ENCODE data around the gene SETD2. TPM values are rescaled to one million over a fixed set of nuclear protein-coding genes. Genes with fewer than 3 reads are reported as not detected.

Gene SETD2
- total and polyA plus RNA-seq, 2 donors from 2014 or later, result 10.5 to 49.9 TPM

- TF ChIP-seq CTCF (IDR thresholded peaks at IDR 0.05; ENCODE audit: borderline replicate concordance, extremely low read depth, insufficient read depth), result no peak
- intact Hi-C loops (cut with DNase I), result loop anchor here (10.0 kb wide), 1 partner anchor 73 kb away; no protein-coding TSS in a partner anchor
- peak in 1 of 5 donors; percentile 69 for DNase-seq
- Histone ChIP-seq H3K36me3 (ENCODE audit: control insufficient read depth in 2 of 3, insufficient read depth in 3 of 3, low read length in 3 of 3) (peaks cover 0 to 30% (median 11%) of the 10 kb centered on the region in 3 donors), H3K4me3 (ENCODE audit: low read length in 3 of 3) (no peak overlapping the region), H3K4me1 (ENCODE audit: control insufficient read depth in 2 of 3, insufficient read depth in 2 of 3, low read depth in 1 of 3, low read length in 3 of 3) (peaks cover 0 to 4% (median 3%) of the 10 kb centered on the region in 3 donors), H3K27ac (ENCODE audit: low read depth in 2 of 2, low read length in 2 of 2) (no peak overlapping the region), H3K27me3 (ENCODE audit: control insufficient read depth, insufficient read depth, low read length) (no peaks in the 10 kb centered on the region), H3K9ac (ENCODE audit: low read length in 3 of 3) (no peak overlapping the region), H3K9me3 (ENCODE audit: control insufficient read depth in 2 of 3, insufficient read depth in 1 of 3, low read length in 3 of 3) (no peaks in the 10 kb centered on the region)
- no peak for FAIRE-seq
These were observed 166.3 kb downstream of the SETD2 start for GRCh38 chr3:46997453-46998091.

GRCh38 chr3:46996689-46997452, 167.0 kb downstream of the SETD2 start:
- peaks cover 0 to 28% (median 11%) of the 10 kb centered on the region in 3 donors for H3K36me3 ChIP-seq (ENCODE audit: control insufficient read depth in 2 of 3, insufficient read depth in 3 of 3, low read length in 3 of 3)
- H3K4me3 ChIP-seq (ENCODE audit: low read length in 3 of 3), result no peak overlapping the region
- intact Hi-C loops (cut with DNase I), result loop anchor here (10.0 kb wide), 1 partner anchor 72 kb away; no protein-coding TSS in a partner anchor
- no peaks in the 10 kb centered on the region for H3K27me3 ChIP-seq (ENCODE audit: control insufficient read depth, insufficient read depth, low read length)
- FAIRE-seq (no peak), DNase-seq (peak in 1 of 5 donors; percentile 65)
- no peak overlapping the region for H3K27ac ChIP-seq (ENCODE audit: low read depth in 2 of 2, low read length in 2 of 2)
- no peak overlapping the region for H3K9ac ChIP-seq (ENCODE audit: low read length in 3 of 3)
- TF ChIP-seq CTCF (IDR thresholded peaks at IDR 0.05; ENCODE audit: borderline replicate concordance, extremely low read depth, insufficient read depth), result no peak
- no peaks in the 10 kb centered on the region for H3K9me3 ChIP-seq (ENCODE audit: control insufficient read depth in 2 of 3, insufficient read depth in 1 of 3, low read length in 3 of 3)
- H3K4me1 ChIP-seq (ENCODE audit: control insufficient read depth in 2 of 3, insufficient read depth in 2 of 3, low read depth in 1 of 3, low read length in 3 of 3), result peaks cover 0 to 4% (median 3%) of the 10 kb centered on the region in 3 donors

DNA sequence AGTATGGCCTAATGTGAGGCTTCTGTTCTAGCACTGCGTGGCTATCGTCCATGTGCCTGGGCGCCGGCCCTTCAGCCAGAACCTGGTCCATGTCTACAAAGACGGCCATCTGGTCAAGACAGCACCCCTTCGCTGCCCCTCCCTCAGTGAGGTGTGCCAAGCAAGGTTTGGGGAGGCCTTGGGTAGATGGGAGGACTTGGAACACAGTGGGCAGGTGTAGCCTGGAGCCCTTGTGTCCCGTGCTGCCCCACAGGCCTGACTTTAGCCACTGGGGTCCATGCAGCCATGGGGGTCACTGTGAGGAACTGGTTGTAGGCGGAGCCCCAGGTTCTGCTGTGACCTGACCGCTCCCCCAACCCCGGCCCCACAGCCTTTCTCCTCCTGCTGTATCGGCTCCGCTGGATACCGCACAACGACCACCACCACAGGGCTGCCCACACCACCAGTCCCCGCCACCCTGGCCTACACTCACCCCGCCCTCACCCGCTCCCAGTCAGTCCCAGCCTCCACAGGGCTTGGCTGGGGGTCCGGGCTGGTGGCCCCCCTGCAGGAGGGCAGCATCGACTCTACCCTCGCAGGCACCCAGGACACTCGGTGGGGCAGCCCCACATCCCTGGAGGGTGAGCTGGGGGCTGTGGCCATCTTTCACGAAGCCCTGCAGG, 167.9 kb downstream of the SETD2 start:
- H3K27ac ChIP-seq (ENCODE audit: low read depth in 2 of 2, low read length in 2 of 2), result no peak overlapping the region
- no peak for TF ChIP-seq CTCF (IDR thresholded peaks at IDR 0.05; ENCODE audit: borderline replicate concordance, extremely low read depth, insufficient read depth)
- H3K4me1 ChIP-seq (ENCODE audit: control insufficient read depth in 2 of 3, insufficient read depth in 2 of 3, low read depth in 1 of 3, low read length in 3 of 3), result peaks cover 0 to 4% (median 3%) of the 10 kb centered on the region in 3 donors
- no peaks in the 10 kb centered on the region for H3K9me3 ChIP-seq (ENCODE audit: control insufficient read depth in 2 of 3, insufficient read depth in 1 of 3, low read length in 3 of 3)
- intact Hi-C loops (cut with DNase I), result loop anchor here (10.0 kb wide), 1 partner anchor 71 kb away; no protein-coding TSS in a partner anchor
- peaks cover 0 to 22% (median 5%) of the 10 kb centered on the region in 3 donors for H3K36me3 ChIP-seq (ENCODE audit: control insufficient read depth in 2 of 3, insufficient read depth in 3 of 3, low read length in 3 of 3)
- no peak overlapping the region for H3K4me3 ChIP-seq (ENCODE audit: low read length in 3 of 3)
- FAIRE-seq, result no peak
- peak in 1 of 5 donors; percentile 72 for DNase-seq
- no peaks in the 10 kb centered on the region for H3K27me3 ChIP-seq (ENCODE audit: control insufficient read depth, insufficient read depth, low read length)
- H3K9ac ChIP-seq (ENCODE audit: low read length in 3 of 3), result no peak overlapping the region

All from kidney (tissue), 14 donors.